Measurements from ENCODE around the gene CHD2.

The CHD2 gene

GRCh38 chr15:93072411-93073394 is 172.6 kb downstream of the CHD2 start:
- no peak for DNase-seq

GRCh38 chr15:93073465-93073952 is 173.4 kb downstream of the CHD2 start:
- no peak for DNase-seq

- DNase-seq = no peak
These were observed 174.5 kb downstream of the CHD2 start for GRCh38 chr15:93074599-93074998.

- no peak for DNase-seq
These were observed 176.1 kb downstream of the CHD2 start for GRCh38 chr15:93076217-93076616.

- no peak for DNase-seq
These were observed 176.8 kb downstream of the CHD2 start for GRCh38 chr15:93076875-93077274.
